HG02884 (cell line): Measurements from ENCODE around the gene KRTAP10-2.
"Not testable (repeated sequence)": the region's sequence is repeated elsewhere in the genome, so short reads cannot be mapped to it uniquely, and the experiment has no call there.

Experiments
- ATAC-seq: cut with Tn5 transposase; IDR thresholded peaks from one replicate; pipeline ENCODE4 v1.9.1; 2021; ENCODE audit warnings: mild to moderate bottlenecking, moderate library complexity; ENCODE audit not compliant: unreplicated experiment

The KRTAP10-2 gene

DNA sequence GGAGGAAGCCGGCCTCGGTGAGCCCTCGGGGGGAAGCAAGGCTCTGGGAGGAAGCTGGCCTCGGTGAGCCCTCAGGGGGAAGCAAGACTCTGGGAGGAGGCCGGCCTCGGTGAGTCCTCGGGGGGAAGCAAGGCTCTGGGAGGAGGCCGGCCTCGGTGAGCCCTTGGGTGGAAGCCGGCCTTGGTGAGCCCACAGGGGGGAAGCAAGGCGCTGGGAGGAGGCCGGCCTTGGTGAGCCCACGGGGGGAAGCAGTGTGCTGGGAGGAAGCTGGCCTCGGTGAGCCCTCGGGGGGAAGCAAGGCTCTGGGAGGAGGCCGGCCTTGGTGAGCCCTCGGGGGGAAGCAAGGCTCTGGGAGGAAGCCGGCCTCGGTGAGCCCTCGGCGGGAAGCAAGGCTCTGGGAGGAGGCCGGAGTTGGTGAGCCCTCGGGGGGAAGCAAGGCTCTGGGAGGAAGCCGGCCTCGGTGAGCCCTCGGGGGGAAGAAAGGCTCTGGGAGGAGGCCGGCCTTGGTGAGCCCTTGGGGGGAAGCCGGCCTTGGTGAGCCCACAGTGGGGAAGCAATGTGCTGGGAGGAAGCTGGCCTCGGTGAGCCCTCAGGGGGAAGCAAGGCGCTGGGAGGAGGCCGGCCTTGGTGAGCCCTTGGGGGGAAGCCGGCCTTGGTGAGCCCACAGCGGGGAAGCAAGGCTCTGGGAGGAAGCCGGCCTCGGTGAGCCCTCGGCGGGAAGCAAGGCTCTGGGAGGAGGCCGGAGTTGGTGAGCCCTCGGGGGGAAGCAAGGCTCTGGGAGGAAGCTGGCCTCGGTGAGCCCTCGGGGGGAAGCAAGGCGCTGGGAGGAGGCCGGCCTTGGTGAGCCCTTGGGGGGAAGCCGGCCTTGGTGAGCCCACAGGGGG is 48.1 kb downstream of the KRTAP10-2 start:
- not testable (repeated sequence) for ATAC-seq

DNA sequence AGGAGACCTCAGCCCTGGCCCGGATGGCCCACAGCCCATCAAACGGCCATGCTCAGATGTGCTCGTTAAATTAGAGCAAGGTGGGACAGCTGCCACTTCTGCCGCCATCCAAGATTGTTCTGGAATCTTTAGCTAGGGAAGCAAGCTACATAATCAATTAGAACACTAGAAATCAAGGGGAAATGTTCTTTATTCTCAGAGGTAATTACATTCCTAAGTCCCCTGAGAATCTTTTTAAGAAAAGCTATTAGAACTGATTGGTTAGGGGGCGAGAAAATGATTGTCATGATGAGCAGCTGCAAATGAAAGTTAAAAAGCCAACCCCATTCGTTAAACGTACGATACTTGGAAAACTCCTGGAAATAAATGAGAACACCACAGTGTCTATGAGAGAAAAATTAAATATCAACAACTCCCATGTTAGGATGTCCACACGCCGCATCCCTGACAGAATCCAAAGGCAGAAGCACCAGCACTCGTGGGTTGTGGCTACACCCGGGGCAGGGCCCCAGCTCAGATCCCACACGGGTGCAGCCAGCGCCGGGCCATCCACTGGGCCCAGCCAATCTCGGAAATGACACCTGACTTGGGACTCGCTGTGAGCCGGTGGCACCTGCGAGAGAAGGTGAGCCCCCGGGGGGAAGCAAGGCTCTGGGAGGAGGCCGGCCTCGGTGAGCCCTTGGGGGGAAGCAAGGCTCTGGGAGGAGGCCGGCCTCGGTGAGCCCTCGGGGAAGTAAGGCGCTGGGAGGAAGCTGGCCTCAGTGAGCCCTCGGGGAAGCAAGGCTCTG is 48.9 kb downstream of the KRTAP10-2 start:
- ATAC-seq, result no peak
